Stimulated activated memory B cell treated with anti-CD40 and anti-IgM and Interleukin-4, amounts not matched to agents 10 μg/mL and 1 μg/mL and 100 μg/mL, for 72 hours (primary cell): Measurements from ENCODE around the gene PTPRN2.

Experiments
- ATAC-seq: fragments of 150-1000 bp; cut with Tn5 transposase; 2 replicates; pipeline ENCODE4 v1.10.0; 2021
- H3K27ac Mint-ChIP-seq: one replicate; pipeline ENCODE4 v1.8.0; 2022; ENCODE audit warnings: mild to moderate bottlenecking, mixed read lengths
- H3K27me3 Mint-ChIP-seq: one replicate; pipeline ENCODE4 v1.8.0; 2022; ENCODE audit warnings: mixed read lengths
- H3K36me3 Mint-ChIP-seq: one replicate; pipeline ENCODE4 v1.8.0; 2022; ENCODE audit warnings: mixed read lengths
- H3K4me1 Mint-ChIP-seq: one replicate; pipeline ENCODE4 v1.8.0; 2022; ENCODE audit warnings: mixed read lengths
- H3K4me3 Mint-ChIP-seq: one replicate; pipeline ENCODE4 v1.8.0; 2022; ENCODE audit warnings: mild to moderate bottlenecking, moderate library complexity, mixed read lengths
- H3K9me3 Mint-ChIP-seq: one replicate; pipeline ENCODE4 v1.8.0; 2022; ENCODE audit warnings: mixed read lengths

PTPRN2 gene

GRCh38 chr7:157529768-157530560, 1057.7 kb downstream of the PTPRN2 start:
- H3K4me1 Mint-ChIP-seq, result no peaks in the 10 kb centered on the region
- no peaks in the 10 kb centered on the region for H3K27me3 Mint-ChIP-seq
- H3K27ac Mint-ChIP-seq, result no peak overlapping the region

GRCh38 chr7:157528785-157529341, 1058.8 kb downstream of the PTPRN2 start:
- Mint-ChIP-seq H3K36me3 (peaks cover 4% of the 10 kb centered on the region), H3K4me3 (no peak overlapping the region), H3K27ac (no peak overlapping the region), H3K27me3 (no peaks in the 10 kb centered on the region), H3K4me1 (no peaks in the 10 kb centered on the region), H3K9me3 (peaks cover 20% of the 10 kb centered on the region)
- ATAC-seq, result no peak

More at GRCh38 chr7:157529768-157530560, 1057.7 kb downstream of the PTPRN2 start:
- Mint-ChIP-seq H3K9me3 (peaks cover 20% of the 10 kb centered on the region), H3K36me3 (peaks cover 4% of the 10 kb centered on the region), H3K4me3 (no peak overlapping the region)
- ATAC-seq, result no peak

- no peak overlapping the region for H3K4me3 Mint-ChIP-seq
- H3K36me3 Mint-ChIP-seq, result no peaks in the 10 kb centered on the region
Observed at GRCh38 chr7:157527686-157528085, 1059.9 kb downstream of the PTPRN2 start.

GRCh38 chr7:157526913-157527634, 1060.5 kb downstream of the PTPRN2 start:
- no peak overlapping the region for H3K27ac Mint-ChIP-seq
- H3K9me3 Mint-ChIP-seq, result peaks cover 8% of the 10 kb centered on the region
- no peak overlapping the region for H3K4me3 Mint-ChIP-seq
- H3K36me3 Mint-ChIP-seq, result no peaks in the 10 kb centered on the region
- peak; percentile 3 for ATAC-seq
- no peaks in the 10 kb centered on the region for H3K27me3 Mint-ChIP-seq
- H3K4me1 Mint-ChIP-seq, result no peaks in the 10 kb centered on the region

More at GRCh38 chr7:157527686-157528085, 1059.9 kb downstream of the PTPRN2 start:
- Mint-ChIP-seq H3K27me3 (no peaks in the 10 kb centered on the region), H3K4me1 (no peaks in the 10 kb centered on the region), H3K9me3 (peaks cover 14% of the 10 kb centered on the region), H3K27ac (no peak overlapping the region)
- ATAC-seq, result no peak

GRCh38 chr7:157526005-157526912, 1061.4 kb downstream of the PTPRN2 start:
- peaks cover 2% of the 10 kb centered on the region for H3K9me3 Mint-ChIP-seq
- H3K4me3 Mint-ChIP-seq, result no peak overlapping the region
- H3K4me1 Mint-ChIP-seq, result no peaks in the 10 kb centered on the region
- no peaks in the 10 kb centered on the region for H3K27me3 Mint-ChIP-seq
- no peak for ATAC-seq
- no peak overlapping the region for H3K27ac Mint-ChIP-seq
- no peaks in the 10 kb centered on the region for H3K36me3 Mint-ChIP-seq

- H3K4me3 Mint-ChIP-seq, result no peak overlapping the region
- H3K27me3 Mint-ChIP-seq, result peaks cover 3% of the 10 kb centered on the region
- peaks cover 2% of the 10 kb centered on the region for H3K9me3 Mint-ChIP-seq
- no peak for ATAC-seq
- H3K36me3 Mint-ChIP-seq, result no peaks in the 10 kb centered on the region
- no peak overlapping the region for H3K27ac Mint-ChIP-seq
- no peaks in the 10 kb centered on the region for H3K4me1 Mint-ChIP-seq
Observed at GRCh38 chr7:157525491-157525915, 1062.1 kb downstream of the PTPRN2 start.

- H3K4me3 Mint-ChIP-seq, result no peak overlapping the region
- no peak for ATAC-seq
- H3K27ac Mint-ChIP-seq, result no peak overlapping the region
- no peaks in the 10 kb centered on the region for H3K36me3 Mint-ChIP-seq
- H3K9me3 Mint-ChIP-seq, result no peaks in the 10 kb centered on the region
- peaks cover 10% of the 10 kb centered on the region for H3K27me3 Mint-ChIP-seq
- H3K4me1 Mint-ChIP-seq, result no peaks in the 10 kb centered on the region
Observed at GRCh38 chr7:157524731-157525130, 1062.9 kb downstream of the PTPRN2 start.

GRCh38 chr7:157523766-157524421, 1063.7 kb downstream of the PTPRN2 start:
- no peak overlapping the region for H3K4me3 Mint-ChIP-seq
- no peak for ATAC-seq
- no peaks in the 10 kb centered on the region for H3K36me3 Mint-ChIP-seq
- H3K4me1 Mint-ChIP-seq, result no peaks in the 10 kb centered on the region
- H3K27ac Mint-ChIP-seq, result no peak overlapping the region
- peaks cover 18% of the 10 kb centered on the region for H3K27me3 Mint-ChIP-seq
- H3K9me3 Mint-ChIP-seq, result no peaks in the 10 kb centered on the region

GRCh38 chr7:157523371-157523765, 1064.3 kb downstream of the PTPRN2 start:
- peaks cover 23% of the 10 kb centered on the region for H3K27me3 Mint-ChIP-seq

GRCh38 chr7:157522954-157523353, 1064.7 kb downstream of the PTPRN2 start:
- Mint-ChIP-seq H3K27me3 (peaks cover 24% of the 10 kb centered on the region), H3K9me3 (no peaks in the 10 kb centered on the region)

More at GRCh38 chr7:157523371-157523765, 1064.3 kb downstream of the PTPRN2 start:
- H3K9me3 Mint-ChIP-seq, result no peaks in the 10 kb centered on the region
- H3K4me1 Mint-ChIP-seq, result no peaks in the 10 kb centered on the region
- H3K27ac Mint-ChIP-seq, result no peak overlapping the region
- H3K4me3 Mint-ChIP-seq, result no peak overlapping the region
- no peaks in the 10 kb centered on the region for H3K36me3 Mint-ChIP-seq
- ATAC-seq, result no peak

GRCh38 chr7:157522189-157522588, 1065.4 kb downstream of the PTPRN2 start:
- Mint-ChIP-seq H3K4me1 (no peaks in the 10 kb centered on the region), H3K9me3 (no peaks in the 10 kb centered on the region), H3K36me3 (no peaks in the 10 kb centered on the region), H3K27me3 (peaks cover 25% of the 10 kb centered on the region), H3K27ac (no peak overlapping the region), H3K4me3 (no peak overlapping the region)
- no peak for ATAC-seq

More at GRCh38 chr7:157522954-157523353, 1064.7 kb downstream of the PTPRN2 start:
- H3K36me3 Mint-ChIP-seq, result no peaks in the 10 kb centered on the region
- H3K27ac Mint-ChIP-seq, result no peak overlapping the region
- no peak for ATAC-seq
- no peak overlapping the region for H3K4me3 Mint-ChIP-seq
- H3K4me1 Mint-ChIP-seq, result no peaks in the 10 kb centered on the region

- Mint-ChIP-seq H3K27ac (no peak overlapping the region), H3K36me3 (no peaks in the 10 kb centered on the region), H3K4me1 (no peaks in the 10 kb centered on the region), H3K27me3 (peaks cover 29% of the 10 kb centered on the region), H3K4me3 (no peak overlapping the region), H3K9me3 (no peaks in the 10 kb centered on the region)
- no peak for ATAC-seq
Observed at GRCh38 chr7:157521752-157522151, 1065.9 kb downstream of the PTPRN2 start.

GRCh38 chr7:157521061-157521731, 1066.4 kb downstream of the PTPRN2 start:
- H3K27me3 Mint-ChIP-seq, result peaks cover 35% of the 10 kb centered on the region
- H3K4me1 Mint-ChIP-seq, result no peaks in the 10 kb centered on the region
- no peak for ATAC-seq
- H3K27ac Mint-ChIP-seq, result no peak overlapping the region
- H3K4me3 Mint-ChIP-seq, result no peak overlapping the region
- H3K9me3 Mint-ChIP-seq, result no peaks in the 10 kb centered on the region
- H3K36me3 Mint-ChIP-seq, result no peaks in the 10 kb centered on the region

GRCh38 chr7:157520249-157520648, 1067.4 kb downstream of the PTPRN2 start:
- Mint-ChIP-seq H3K36me3 (no peaks in the 10 kb centered on the region), H3K4me3 (no peak overlapping the region), H3K27ac (no peak overlapping the region), H3K9me3 (no peaks in the 10 kb centered on the region), H3K27me3 (peaks cover 40% of the 10 kb centered on the region), H3K4me1 (no peaks in the 10 kb centered on the region)
- ATAC-seq, result no peak
